GM18868 (cell line): Measurements from ENCODE around the gene CPT1C.

Experiments
- ATAC-seq: cut with Tn5 transposase; IDR thresholded peaks from one replicate; pipeline ENCODE4 v1.9.1; 2021; ENCODE audit warnings: mild to moderate bottlenecking, moderate library complexity; ENCODE audit not compliant: unreplicated experiment

Gene CPT1C

DNA sequence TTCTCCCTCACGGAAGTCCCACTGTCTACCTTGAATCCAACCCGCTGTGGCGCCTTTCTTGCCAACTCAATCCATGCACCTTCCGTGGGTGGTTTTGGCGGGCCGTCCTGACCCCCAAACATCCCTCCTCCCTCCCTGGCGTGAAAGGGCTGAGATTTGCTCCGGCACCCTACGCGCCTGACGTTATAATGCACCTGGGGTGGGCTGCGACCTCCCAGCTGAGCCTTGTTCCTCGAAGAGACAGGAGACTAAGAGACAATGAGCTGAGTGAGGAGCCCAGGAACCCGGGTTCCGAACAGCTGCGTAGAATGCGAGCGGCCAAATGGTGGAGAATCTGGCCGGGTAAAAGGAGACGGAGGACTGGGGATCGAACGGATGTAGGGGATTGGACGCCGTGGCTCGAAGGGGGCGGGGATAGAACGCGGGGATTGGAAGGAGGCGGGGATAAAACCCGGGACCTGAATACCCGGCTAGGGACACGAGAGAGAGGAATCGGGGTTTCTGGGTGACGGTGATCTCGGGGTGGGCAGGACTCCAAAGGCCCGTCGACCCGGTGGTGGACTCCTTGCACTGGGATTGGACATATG is at the start of gene CPT1C:
TSS of gene CPT1C (plus strand) at position 461 of the 587 bp plus-strand sequence. CDS start 1,137 bp downstream, outside the sequence.
- ATAC-seq: no peak

DNA sequence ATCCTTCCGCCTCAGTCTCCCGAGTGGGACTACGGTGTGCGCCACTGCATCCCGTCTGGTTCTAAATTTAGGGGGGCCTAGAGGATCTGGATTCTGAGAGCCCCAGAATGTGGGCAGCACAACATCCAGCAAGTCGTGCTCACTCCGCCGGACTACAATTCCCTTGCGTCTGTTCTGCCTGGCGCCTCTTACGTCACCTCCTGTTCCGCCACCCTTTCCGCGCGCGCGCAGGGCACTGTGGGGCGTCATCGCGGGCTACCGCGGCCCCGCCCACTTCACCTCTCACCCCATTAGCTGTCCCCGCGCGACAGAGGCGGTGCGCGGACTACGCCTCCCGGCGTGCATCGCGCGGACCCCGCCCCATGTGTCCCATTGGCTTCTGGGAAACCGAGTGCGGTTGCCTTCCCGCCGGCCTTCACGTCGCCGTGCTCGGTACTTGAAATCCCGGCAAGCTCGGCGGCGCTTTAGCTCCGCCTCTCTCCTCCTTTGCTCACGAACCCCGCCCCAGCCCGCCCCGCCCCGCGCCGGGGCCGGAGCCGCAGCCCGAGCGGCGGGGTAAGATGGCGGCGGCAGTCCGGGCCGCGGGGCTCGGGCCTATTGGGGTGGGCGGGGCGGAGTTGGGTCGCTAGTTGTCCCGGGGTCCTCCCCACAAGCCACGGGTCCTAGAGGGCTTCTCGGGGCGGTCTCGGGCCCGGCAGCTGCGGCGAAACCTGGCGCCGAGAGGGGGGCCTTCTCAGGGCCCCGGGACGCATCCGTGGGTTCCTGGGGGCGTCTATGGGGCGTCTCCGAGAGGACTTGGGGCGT is 49.0 kb upstream of the CPT1C start, which contains the start of gene SCAF1:
TSS of gene SCAF1 (plus strand) at position 522 of the 804 bp plus-strand sequence. CDS start 2,818 bp downstream, outside the sequence.
- ATAC-seq: peak; percentile 49

DNA sequence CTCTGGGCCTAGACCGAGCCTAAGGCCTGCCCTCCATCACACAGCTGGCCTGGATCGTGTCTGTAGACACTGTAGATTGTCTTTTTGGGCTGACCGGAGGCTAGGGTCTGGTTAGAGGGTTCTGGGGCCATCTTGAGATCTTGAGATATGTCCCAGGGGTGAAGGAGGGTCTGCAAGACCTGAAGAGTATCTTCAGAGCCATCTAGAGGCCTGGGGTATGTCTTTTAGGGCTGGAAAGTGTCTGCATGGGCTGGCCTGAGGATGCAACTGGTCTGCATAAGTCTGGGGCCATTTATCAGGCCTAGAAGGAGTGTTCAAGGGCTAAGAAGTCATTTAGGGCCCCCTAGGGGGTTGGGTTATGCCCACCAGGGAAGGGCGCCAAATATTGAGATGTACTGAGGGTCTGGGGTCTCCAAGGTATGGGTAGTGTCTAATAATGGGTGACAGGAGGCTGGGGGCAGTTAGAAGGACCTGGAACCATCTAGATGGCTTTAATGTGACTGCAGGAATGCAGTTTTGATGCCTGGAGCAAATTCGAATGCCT is 48.4 kb upstream of the CPT1C start:
- no peak for ATAC-seq

- no peak for ATAC-seq
Measured at GRCh38 chr19:49643466-49643865, 47.5 kb upstream of the CPT1C start.

DNA sequence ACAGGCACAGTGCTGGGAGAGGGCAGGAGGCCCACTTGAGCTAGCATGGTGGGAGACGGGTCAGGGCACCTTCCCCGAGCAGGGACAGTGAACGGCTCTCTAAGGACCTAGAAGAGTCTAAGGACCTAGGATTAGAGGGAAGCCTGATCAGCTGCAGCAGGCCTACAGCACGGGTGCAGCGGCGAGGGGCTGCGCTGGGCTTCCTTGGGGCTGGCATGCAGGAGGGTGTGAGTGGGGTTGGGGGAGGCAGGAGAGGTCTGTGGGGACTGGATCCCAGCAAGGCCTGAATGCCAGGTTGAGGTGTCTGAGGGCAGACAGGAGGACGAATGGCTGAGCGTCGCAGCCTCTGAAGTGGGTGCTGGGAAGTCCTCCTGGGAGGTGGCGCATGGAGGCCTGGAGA is 45.3 kb upstream of the CPT1C start:
- ATAC-seq: no peak

DNA sequence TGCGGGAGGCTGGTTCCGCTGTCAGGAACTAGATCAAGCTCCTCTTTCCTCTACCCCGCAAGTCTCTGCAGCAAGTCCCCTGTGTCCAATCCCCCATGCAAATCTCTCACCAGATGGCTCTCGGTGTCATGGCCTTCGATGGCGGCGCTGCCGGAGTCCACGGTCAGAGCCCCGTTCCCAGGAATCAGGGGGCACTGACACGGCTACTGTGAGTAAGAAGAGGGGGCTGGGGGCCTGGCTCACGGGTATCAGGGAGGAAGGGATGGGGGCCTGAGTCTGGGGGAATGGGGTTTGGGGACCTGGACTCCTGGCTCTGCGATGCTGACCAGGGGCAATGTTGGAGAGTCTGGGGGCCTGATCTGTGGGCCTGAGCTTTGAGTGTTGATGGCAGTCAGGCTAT is 44.9 kb upstream of the CPT1C start:
- no peak for ATAC-seq

DNA sequence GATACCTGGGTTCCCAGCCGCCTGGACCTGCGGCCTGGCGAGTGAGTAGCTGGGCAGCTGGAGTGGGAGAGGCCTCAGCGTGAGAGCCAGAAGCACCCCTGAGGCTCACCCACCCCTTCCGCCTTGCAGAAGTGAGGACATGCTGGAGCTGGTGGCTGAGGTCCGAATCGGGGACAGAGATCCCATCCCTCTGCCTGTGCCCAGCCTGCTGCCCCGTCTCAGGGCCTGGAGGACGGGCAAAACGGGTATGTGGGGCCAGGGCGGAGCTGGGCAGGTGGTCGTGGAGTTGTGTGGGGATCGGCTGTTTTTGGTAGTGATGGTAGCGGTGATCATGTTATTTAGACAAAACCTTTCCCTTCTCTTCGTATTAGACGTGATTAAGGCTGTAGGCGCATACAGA is 44.3 kb upstream of the CPT1C start:
- no peak for ATAC-seq

DNA sequence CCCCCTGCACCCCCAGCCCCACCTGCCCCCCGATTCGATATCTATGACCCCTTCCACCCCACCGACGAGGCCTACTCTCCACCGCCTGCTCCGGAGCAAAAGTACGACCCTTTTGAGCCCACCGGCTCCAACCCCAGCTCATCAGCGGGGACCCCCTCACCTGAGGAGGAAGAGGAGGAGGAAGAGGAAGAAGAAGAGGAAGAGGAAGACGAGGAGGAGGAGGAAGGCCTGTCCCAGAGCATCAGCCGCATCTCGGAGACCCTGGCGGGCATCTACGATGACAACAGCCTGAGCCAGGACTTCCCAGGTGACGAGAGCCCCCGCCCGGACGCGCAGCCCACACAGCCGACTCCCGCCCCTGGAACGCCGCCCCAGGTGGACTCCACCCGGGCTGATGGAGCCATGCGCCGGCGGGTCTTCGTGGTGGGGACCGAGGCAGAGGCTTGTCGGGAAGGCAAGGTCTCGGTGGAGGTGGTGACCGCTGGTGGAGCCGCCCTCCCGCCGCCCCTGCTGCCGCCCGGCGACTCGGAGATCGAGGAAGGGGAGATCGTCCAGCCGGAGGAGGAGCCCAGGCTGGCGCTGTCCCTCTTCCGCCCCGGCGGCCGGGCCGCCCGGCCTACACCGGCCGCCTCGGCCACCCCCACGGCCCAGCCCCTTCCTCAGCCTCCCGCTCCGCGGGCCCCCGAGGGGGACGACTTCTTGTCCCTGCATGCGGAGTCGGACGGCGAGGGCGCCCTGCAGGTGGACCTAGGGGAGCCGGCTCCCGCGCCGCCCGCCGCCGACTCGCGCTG is 39.7 kb upstream of the CPT1C start:
- ATAC-seq: no peak

DNA sequence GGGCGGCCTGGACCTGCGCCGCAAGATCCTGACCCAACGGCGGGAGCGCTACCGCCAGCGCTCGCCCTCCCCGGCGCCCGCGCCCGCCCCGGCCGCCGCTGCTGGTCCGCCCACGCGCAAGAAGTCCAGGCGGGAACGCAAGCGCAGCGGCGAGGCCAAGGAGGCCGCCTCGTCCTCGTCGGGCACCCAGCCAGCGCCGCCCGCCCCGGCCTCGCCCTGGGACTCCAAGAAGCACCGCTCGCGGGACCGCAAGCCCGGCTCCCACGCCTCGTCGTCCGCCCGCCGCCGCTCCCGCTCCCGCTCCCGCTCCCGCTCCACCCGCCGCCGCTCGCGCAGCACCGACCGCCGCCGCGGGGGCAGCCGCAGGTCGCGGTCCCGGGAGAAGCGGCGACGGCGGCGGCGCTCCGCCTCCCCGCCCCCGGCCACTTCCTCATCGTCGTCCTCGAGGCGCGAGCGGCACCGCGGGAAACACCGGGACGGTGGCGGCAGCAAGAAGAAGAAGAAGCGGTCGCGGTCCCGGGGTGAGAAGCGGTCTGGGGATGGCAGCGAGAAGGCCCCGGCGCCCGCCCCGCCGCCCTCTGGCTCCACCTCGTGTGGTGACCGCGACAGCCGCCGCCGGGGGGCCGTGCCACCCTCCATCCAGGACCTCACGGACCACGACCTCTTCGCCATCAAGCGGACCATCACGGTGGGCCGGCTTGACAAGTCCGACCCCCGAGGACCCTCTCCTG is 38.9 kb upstream of the CPT1C start:
- no peak for ATAC-seq

DNA sequence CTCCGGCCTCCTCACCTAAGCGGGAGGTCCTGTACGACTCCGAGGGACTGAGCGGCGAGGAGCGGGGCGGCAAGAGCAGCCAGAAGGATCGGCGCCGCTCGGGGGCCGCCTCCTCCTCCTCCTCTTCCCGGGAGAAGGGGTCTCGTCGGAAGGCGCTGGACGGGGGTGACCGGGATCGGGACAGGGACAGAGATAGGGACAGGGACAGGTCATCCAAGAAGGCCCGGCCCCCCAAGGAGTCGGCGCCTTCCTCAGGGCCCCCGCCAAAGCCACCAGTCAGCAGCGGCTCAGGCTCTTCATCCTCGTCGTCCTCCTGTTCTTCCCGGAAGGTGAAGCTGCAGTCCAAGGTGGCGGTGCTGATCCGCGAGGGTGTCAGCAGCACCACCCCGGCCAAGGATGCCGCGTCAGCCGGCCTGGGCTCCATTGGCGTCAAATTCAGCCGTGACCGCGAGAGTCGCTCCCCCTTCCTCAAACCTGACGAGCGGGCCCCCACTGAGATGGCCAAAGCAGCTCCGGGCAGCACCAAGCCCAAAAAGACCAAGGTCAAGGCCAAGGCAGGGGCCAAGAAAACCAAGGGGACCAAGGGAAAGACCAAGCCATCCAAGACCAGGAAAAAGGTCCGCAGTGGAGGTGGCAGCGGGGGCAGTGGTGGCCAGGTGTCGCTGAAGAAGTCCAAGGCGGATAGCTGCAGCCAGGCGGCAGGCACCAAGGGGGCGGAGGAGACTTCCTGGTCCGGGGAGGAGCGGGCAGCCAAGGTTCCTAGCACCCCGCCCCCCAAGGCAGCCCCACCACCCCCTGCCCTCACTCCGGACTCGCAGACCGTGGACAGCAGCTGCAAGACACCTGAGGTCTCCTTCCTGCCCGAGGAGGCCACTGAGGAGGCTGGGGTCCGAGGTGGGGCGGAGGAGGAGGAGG is 38.1 kb upstream of the CPT1C start:
- no peak for ATAC-seq

DNA sequence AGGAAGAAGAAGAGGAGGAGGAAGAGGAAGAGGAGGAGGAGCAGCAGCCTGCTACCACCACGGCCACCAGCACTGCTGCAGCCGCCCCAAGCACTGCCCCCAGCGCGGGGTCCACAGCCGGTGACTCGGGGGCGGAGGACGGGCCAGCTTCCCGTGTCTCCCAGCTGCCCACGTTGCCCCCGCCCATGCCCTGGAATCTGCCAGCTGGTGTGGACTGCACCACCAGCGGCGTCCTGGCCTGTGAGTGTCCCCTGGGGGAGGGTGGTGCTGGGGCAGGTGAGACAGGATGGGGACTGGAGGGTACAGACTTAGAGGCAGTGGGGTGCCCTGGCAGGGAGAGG is 37.5 kb upstream of the CPT1C start:
- ATAC-seq: no peak

DNA sequence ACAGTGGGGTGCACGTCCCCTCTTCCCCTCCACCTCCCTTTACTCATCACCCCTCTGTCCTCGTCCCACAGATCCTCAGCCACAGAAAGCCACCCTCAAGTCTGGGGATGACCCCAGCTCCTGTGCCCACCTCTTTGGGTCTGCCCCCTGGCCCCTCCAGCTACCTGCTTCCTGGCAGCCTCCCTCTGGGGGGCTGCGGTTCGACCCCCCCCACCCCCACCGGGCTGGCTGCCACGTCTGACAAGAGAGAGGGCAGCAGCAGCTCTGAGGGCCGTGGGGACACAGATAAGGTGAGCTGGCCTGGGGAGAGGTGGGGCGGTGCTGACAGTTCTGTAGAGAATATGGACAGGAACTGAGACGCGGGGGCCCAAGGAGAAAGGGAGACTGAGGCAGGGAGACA is 36.3 kb upstream of the CPT1C start:
- ATAC-seq: no peak

DNA sequence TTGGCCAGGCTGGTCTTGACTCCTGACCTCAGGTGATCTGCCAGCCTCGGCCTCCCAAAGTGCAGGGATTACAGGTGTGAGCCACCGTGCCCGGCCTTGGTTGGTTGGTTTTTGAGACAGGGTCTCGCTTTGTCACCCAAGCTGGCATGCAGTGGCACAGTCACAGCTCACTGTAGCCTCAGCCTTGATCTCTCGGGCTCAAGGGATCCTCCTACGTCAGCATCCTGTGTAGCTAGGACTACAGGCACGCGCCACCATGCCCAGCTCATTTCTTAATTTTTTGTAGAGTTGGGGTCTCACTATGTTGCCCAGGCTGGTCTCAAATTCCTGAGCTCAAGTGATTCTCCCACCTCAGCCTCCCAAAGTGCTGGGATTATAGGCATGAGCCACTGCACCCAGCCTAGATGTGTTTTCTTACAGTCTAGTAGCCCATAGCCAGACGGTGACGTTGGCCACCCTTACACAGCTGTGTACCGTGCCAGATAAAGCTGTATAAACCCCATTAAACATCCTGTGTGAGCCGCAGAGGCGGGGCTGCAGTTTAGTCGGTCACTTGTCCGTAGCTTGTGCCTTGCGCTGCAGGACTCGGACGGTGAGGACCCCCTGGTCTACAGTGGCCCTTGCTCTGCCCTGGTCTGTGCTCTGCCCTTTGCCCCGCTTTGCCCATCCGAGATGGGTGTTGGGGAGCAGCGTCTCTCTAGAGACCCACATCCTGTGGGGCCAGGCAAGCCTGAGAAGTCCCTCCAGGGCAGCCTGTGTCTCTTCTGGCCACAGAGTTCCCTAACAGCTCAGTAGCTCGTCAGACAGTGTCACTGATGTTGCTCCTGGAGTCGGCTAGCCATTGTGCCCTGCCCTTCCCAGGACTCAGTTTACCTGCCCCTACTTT is 35.1 kb upstream of the CPT1C start:
- ATAC-seq: no peak

DNA sequence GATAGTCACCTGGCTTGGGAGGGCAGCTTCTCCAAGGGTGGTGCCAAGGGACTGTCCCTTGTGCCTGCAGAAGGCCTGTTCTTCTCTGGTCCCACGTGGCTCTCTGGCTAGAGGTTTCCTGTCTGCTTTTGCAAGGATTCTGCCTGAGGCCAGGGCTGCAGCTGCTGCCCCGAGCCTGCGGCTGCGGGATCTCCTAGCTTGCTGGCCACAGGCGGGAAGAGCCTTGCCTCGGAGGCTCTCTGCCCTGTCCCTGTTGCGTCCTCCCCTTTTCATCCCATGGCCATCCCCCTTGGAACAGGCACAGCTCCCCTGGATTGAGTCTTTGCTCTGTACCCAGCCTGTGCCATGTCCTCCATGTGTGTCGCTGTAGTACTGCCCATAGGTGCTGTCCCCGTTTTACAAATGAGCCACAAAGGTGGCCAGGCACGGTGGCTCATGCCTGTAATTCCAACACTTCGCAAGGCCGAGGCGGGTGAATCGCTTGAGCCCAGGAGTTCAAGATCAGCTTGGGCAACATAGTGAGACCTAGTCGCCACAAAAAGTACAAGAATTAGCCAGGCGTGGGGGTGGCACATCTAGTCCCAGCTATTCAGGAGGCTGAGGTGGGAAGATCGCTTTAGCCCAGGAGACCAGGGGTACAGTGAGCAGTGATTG is 34.3 kb upstream of the CPT1C start:
- no peak for ATAC-seq

- ATAC-seq: no peak
Measured at GRCh38 chr19:49657493-49658138, 33.3 kb upstream of the CPT1C start.

- no peak for ATAC-seq
Measured at GRCh38 chr19:49658139-49658517, 32.8 kb upstream of the CPT1C start.

DNA sequence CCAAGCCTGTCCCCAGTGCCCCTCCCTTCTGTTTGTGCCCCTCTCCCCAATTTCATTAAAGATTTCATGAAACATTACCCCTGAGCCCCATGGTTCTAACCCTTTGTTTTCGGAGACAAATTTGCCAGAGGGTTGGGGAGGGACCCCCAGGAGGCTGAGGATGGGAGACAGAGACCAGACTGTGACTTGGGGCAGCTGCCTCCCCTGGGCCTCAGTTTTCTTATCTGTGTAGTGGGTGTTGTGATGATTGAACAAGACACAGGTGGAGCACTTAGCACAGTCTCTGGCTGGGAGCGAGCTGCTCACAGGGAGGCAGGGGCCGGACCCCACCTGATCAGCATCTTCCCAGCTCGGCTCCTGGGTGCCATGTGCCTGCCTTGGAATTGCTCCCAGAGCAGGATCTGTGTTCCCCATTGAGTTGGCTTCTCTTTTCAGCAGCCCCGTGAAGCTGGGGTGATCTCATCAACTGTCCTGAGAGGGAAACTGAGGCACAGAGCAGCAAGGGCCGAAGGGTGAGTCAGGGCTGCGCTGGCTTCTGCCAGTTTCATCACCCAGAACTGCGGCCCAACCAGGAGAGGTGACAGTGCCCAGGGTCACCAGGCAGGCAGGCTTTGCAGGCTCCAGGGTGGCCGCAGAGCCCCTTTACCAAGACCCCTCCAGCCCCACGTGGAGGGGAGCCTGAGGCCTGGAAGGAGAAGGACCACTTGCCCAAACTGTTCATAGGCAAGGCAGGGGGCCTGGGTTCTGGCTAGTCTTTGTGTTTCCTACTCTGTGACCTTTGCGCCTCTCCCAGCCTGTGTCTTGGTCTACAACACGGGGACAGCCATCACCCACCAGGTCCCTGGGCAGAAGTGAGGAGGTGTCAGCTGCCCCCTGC is 32.1 kb upstream of the CPT1C start:
- ATAC-seq: no peak
